Ovary (tissue), 9 donors: Measurements from ENCODE around the gene SLCO3A1. TPM values are rescaled to one million over a fixed set of nuclear protein-coding genes. Genes with fewer than 3 reads are reported as not detected.

ENCODE experiments used
- DNase-seq, 5 donors: peaks; one replicate each; pipeline ENCODE4 v3.0.0-alpha.2; 2019 to 2020
- H3K27ac ChIP-seq, 2 donors: fragments of 200-600 bp; one replicate each; pipeline versions ENCODE4 v1.5.1 to v1.8.0; 2019 to 2022
- H3K27me3 ChIP-seq: fragments of 200-600 bp; one replicate; pipeline ENCODE4 v1.8.0; 2022
- H3K36me3 ChIP-seq: fragments of 200-600 bp; sonication (generic); one replicate; pipeline ENCODE4 v1.5.1; 2019
- H3K4me1 ChIP-seq: one replicate; pipeline ENCODE4 v1.8.1; 2013; ENCODE audit warnings: mild to moderate bottlenecking, moderate library complexity; ENCODE audit not compliant: insufficient read depth
- H3K4me3 ChIP-seq: fragments of 200-600 bp; sonication (generic); one replicate; pipeline ENCODE4 v1.5.1; 2017
- H3K9me3 ChIP-seq, 2 donors: fragments of 200-600 bp in 1 of 2; sonication (generic) in 1 of 2; one replicate each; pipeline versions ENCODE4 v1.5.1 to v1.8.1; 2013 to 2019; ENCODE audit warnings: mild to moderate bottlenecking in 1 of 2, moderate library complexity in 1 of 2
- EP300 ChIP-seq: sonication (generic); formaldehyde crosslinking; IDR thresholded peaks from one replicate; pipeline ENCODE4 v1.6.1; 2017; ENCODE audit warnings: antibody characterized with exemption
- POLR2A ChIP-seq: fragments of 450-650 bp; IDR thresholded peaks from one replicate; pipeline ENCODE4 v1.6.1; 2017; ENCODE audit warnings: antibody characterized with exemption, mild to moderate bottlenecking, moderate library complexity
- WGBS, 3 donors: extraction: QIAGEN DNeasy Blood & Tissue Kit in 1 of 3; methylation state at CpG; one replicate each; pipeline versions ENCODE4 v1.1.5 to v1.1.7; 2013 to 2017; 5-methylcytosine and 5-hydroxymethylcytosine counted together
- intact Hi-C, 4 donors: fragments of 100-400 bp; cut with DNase I; formaldehyde crosslinking; loops; one replicate each; pipeline versions ENCODE4 v1.11.0 to v1.15.1; 2022 to 2023
- polyA plus RNA-seq, 2 donors: library from polyadenylated mRNA; stranded (reverse); fragments of 200-250 nt in 1 of 2; fragments of 350-450 nt in 1 of 2; fragmentation: Illumina TruSeq in 1 of 2; extraction: RNeasy Lipid Tissue Mini Kit (QIAGEN cat#74804) in 1 of 2; gene quantifications; one replicate each; pipeline ENCODE4 v1.2.3, GENCODE V29; 2013 to 2014
- total RNA-seq, 7 donors: library from RNA; depleted of rRNA in 2 of 7; stranded (reverse); fragments of >200 nt in 2 of 7; fragmentation: NEBNext Ultra II Directional in 3 of 7; extraction: Animal tissue kit (Norgen Biotek cat#: 25700) in 3 of 7; gene quantifications; one replicate each; pipeline versions ENCODE4 v1.1.0 to v1.2.4, GENCODE V29; 2016 to 2023
- TF ChIP-seq, protein P1 (sequence below), 3 donors: fragments of 450-650 bp in 2 of 3; fragments of 200-600 bp in 1 of 3; IDR thresholded peaks; one replicate each; pipeline versions ENCODE4 v1.5.1 to v1.8.0; 2016 to 2022; ENCODE audit warnings: antibody characterized with exemption in 3 of 3, mild to moderate bottlenecking in 1 of 3
- donor health status: DM: no; HTN: no; CAD: no; lungs with moderate emphysema.
- donor health status: DM: no; HTN: no; CAD: no.
- donor health status: Bipolar disorder and iron deficiency.
- donor health status: DM: yes; HTN: yes; CAD: no.
- donor health status: DM: no; HTN: no; CAD: no.
- donor health status: DM: yes; HTN: yes; CAD: no.

Gene SLCO3A1
- total and polyA plus RNA-seq, 9 donors: 5.0 to 20.0 (median 12.5) TPM

DNA sequence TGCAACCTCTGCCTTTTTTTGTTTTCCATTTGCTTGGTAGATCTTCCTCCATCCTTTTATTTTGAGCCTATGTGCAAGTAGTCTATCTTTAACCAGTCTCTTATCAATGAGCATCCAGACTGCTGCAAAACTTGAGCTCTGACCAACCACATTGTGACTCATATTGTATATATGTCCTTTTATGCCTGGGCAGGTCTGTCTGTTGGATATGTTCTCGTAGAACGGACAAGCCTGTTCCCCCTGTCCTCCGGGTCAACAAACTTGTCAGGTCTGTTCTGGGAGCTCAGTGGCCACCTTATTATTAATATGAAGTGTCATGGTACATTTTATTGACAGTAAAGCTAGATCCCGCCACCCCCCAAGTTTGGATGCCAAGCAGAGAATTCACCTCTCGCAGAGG lies 287.3 kb downstream of the SLCO3A1 start:
- TF ChIP-seq POLR2A (no peak), EP300 (no peak)
- TF ChIP-seq, protein P1, sequence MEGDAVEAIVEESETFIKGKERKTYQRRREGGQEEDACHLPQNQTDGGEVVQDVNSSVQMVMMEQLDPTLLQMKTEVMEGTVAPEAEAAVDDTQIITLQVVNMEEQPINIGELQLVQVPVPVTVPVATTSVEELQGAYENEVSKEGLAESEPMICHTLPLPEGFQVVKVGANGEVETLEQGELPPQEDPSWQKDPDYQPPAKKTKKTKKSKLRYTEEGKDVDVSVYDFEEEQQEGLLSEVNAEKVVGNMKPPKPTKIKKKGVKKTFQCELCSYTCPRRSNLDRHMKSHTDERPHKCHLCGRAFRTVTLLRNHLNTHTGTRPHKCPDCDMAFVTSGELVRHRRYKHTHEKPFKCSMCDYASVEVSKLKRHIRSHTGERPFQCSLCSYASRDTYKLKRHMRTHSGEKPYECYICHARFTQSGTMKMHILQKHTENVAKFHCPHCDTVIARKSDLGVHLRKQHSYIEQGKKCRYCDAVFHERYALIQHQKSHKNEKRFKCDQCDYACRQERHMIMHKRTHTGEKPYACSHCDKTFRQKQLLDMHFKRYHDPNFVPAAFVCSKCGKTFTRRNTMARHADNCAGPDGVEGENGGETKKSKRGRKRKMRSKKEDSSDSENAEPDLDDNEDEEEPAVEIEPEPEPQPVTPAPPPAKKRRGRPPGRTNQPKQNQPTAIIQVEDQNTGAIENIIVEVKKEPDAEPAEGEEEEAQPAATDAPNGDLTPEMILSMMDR (IDR thresholded peaks at IDR 0.05): no peak
- H3K36me3 ChIP-seq: no peaks in the 10 kb centered on the region
- intact Hi-C loops: no loop called here
- H3K4me1 ChIP-seq: no peaks in the 10 kb centered on the region
- H3K9me3 ChIP-seq: no peaks in the 10 kb centered on the region
- 96 to 99% (median 96%) methylated on average over 5 of the region's 5 CpGs for WGBS, 3 donors
- H3K4me3 ChIP-seq: no peak overlapping the region
- no peaks in the 10 kb centered on the region for H3K27me3 ChIP-seq
- DNase-seq: no peak
- H3K27ac ChIP-seq: no peak overlapping the region

- no peak for DNase-seq
- Histone ChIP-seq H3K4me3 (no peak overlapping the region), H3K27me3 (no peaks in the 10 kb centered on the region), H3K9me3 (no peaks in the 10 kb centered on the region), H3K27ac (no peak overlapping the region), H3K4me1 (no peaks in the 10 kb centered on the region), H3K36me3 (no peaks in the 10 kb centered on the region)
- TF ChIP-seq, protein P1 (IDR thresholded peaks at IDR 0.05): no peak
- no peak for TF ChIP-seq EP300
- TF ChIP-seq POLR2A: no peak
- intact Hi-C loops: no loop called here
- 76 to 86% (median 80%) methylated on average over 3 of the region's 3 CpGs for WGBS, 3 donors
These were observed 288.1 kb downstream of the SLCO3A1 start for GRCh38 chr15:92141607-92142006.

- WGBS, 3 donors: 77 to 83% (median 82%) methylated on average over 13 of the region's 13 CpGs
These were observed 289.0 kb downstream of the SLCO3A1 start for GRCh38 chr15:92142242-92143232.

GRCh38 chr15:92143765-92144164 lies 290.3 kb downstream of the SLCO3A1 start:
- DNase-seq: no peak
- 95 to 96% (median 95%) methylated on average over 16 of the region's 16 CpGs for WGBS, 3 donors
- intact Hi-C loops: no loop called here
- H3K36me3 ChIP-seq: no peaks in the 10 kb centered on the region
- TF ChIP-seq EP300: no peak
- TF ChIP-seq POLR2A: no peak
- TF ChIP-seq, protein P1 (IDR thresholded peaks at IDR 0.05): no peak
- H3K4me1 ChIP-seq: no peaks in the 10 kb centered on the region
- H3K9me3 ChIP-seq: no peaks in the 10 kb centered on the region
- H3K27ac ChIP-seq: no peak overlapping the region
- no peaks in the 10 kb centered on the region for H3K27me3 ChIP-seq
- no peak overlapping the region for H3K4me3 ChIP-seq

More at GRCh38 chr15:92142242-92143232, 289.0 kb downstream of the SLCO3A1 start:
- Histone ChIP-seq H3K27me3 (no peaks in the 10 kb centered on the region), H3K36me3 (no peaks in the 10 kb centered on the region), H3K27ac (no peak overlapping the region), H3K4me1 (no peaks in the 10 kb centered on the region), H3K9me3 (no peaks in the 10 kb centered on the region), H3K4me3 (no peak overlapping the region)
- intact Hi-C loops: no loop called here
- no peak for DNase-seq
- TF ChIP-seq, protein P1 (IDR thresholded peaks at IDR 0.05): no peak
- TF ChIP-seq EP300: no peak
